Uterus (tissue), 2 donors: Measurements from ENCODE around the gene OR10V1.
A peak's percentile ranks its signal among the peaks of the same experiment; 100 is the strongest.

ENCODE experiments used
- POLR2A ChIP-seq, 2 donors: fragments of 450-650 bp; IDR thresholded peaks; one replicate each; pipeline ENCODE4 v1.6.1; 2016; ENCODE audit warnings: antibody characterized with exemption in 2 of 2, mild to moderate bottlenecking in 1 of 2, moderate library complexity in 1 of 2
- TF ChIP-seq, protein P1 (sequence below), 4 experiments: fragments of 200-600 bp in 2 of 4; fragments of 450-650 bp in 2 of 4; sonication (generic) in 2 of 4; IDR thresholded peaks; one replicate each; pipeline ENCODE4 v1.5.1; 2016 to 2019; ENCODE audit warnings: antibody characterized with exemption in 4 of 4, mild to moderate bottlenecking in 2 of 4, moderate library complexity in 1 of 4

DNA sequence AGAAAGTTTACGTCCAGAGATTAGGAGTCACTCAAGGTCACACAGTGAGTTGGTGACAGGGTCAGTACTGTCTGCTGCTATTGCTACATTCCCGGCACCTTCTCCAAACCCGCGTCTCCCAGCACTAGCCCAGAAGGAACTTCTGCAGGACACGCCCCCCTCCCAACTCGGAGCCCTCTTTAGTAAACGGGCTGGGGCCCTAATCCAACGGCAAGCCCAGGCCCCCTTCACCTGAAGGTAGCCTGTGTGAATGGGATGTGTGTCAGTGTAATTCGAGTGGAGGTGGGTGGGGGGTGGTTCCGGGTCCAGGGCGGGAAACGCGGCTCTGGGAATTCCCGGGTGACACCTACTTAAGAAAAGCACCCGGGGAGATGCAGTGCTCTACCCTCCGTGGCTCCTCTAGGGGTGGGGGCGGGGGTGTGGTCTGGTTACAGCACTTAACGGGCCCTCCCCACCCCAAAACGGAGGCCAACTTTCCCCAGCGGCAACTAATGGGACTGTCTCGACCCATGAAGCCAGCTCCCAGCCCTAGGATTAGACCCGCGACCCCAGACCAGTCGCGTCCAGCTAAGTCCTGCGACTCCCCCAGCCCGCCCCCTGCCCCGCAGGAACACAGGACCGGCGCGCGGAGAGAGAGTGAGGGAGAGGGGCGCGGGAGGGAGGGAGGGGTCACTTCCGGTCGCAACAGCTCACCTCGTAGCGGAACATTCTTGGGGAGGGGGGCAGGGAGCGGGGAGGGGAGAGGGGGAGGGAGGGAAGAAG is 45.3 kb downstream of the OR10V1 start:
- TF ChIP-seq POLR2A (IDR thresholded peaks at IDR 0.05) = no peak
- TF ChIP-seq, protein P1, sequence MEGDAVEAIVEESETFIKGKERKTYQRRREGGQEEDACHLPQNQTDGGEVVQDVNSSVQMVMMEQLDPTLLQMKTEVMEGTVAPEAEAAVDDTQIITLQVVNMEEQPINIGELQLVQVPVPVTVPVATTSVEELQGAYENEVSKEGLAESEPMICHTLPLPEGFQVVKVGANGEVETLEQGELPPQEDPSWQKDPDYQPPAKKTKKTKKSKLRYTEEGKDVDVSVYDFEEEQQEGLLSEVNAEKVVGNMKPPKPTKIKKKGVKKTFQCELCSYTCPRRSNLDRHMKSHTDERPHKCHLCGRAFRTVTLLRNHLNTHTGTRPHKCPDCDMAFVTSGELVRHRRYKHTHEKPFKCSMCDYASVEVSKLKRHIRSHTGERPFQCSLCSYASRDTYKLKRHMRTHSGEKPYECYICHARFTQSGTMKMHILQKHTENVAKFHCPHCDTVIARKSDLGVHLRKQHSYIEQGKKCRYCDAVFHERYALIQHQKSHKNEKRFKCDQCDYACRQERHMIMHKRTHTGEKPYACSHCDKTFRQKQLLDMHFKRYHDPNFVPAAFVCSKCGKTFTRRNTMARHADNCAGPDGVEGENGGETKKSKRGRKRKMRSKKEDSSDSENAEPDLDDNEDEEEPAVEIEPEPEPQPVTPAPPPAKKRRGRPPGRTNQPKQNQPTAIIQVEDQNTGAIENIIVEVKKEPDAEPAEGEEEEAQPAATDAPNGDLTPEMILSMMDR (IDR thresholded peaks at IDR 0.05) = peak in 3 of 4 experiments; percentile 6 to 23 (median 18)
